Measurements from ENCODE around the gene POC5.

The POC5 gene

GRCh38 chr5:75653521-75653920 lies 63.7 kb downstream of the POC5 start:
- TF ChIP-seq CTCF (IDR thresholded peaks at IDR 0.05; ENCODE audit: insufficient read depth, low read depth, low read length, missing control alignments) = no peak
- H3K4me3 ChIP-seq (ENCODE audit: low read length) = no peak overlapping the region
- DNase-seq (ENCODE audit: low read depth) = no peak

- DNase-seq (ENCODE audit: low read depth) = peak; percentile 18
- no peak for TF ChIP-seq CTCF (IDR thresholded peaks at IDR 0.05; ENCODE audit: insufficient read depth, low read depth, low read length, missing control alignments)
- H3K4me3 ChIP-seq (ENCODE audit: low read length) = no peak overlapping the region
Observed at GRCh38 chr5:75651575-75652238, 65.5 kb downstream of the POC5 start.

- DNase-seq (ENCODE audit: low read depth) = no peak
- TF ChIP-seq CTCF (IDR thresholded peaks at IDR 0.05; ENCODE audit: insufficient read depth, low read depth, low read length, missing control alignments) = no peak
- H3K4me3 ChIP-seq (ENCODE audit: low read length) = no peak overlapping the region
Observed at GRCh38 chr5:75648712-75649111, 68.5 kb downstream of the POC5 start.

GRCh38 chr5:75640826-75641225 lies 76.4 kb downstream of the POC5 start:
- DNase-seq (ENCODE audit: low read depth) = no peak
- H3K4me3 ChIP-seq (ENCODE audit: low read length) = no peak overlapping the region
- no peak for TF ChIP-seq CTCF (IDR thresholded peaks at IDR 0.05; ENCODE audit: insufficient read depth, low read depth, low read length, missing control alignments)

GRCh38 chr5:75640395-75640794 lies 76.8 kb downstream of the POC5 start:
- no peak overlapping the region for H3K4me3 ChIP-seq (ENCODE audit: low read length)
- DNase-seq (ENCODE audit: low read depth) = peak; percentile 74
- TF ChIP-seq CTCF (IDR thresholded peaks at IDR 0.05; ENCODE audit: insufficient read depth, low read depth, low read length, missing control alignments) = no peak

GRCh38 chr5:75639535-75640311 lies 77.5 kb downstream of the POC5 start:
- H3K4me3 ChIP-seq (ENCODE audit: low read length) = no peak overlapping the region
- TF ChIP-seq CTCF (IDR thresholded peaks at IDR 0.05; ENCODE audit: insufficient read depth, low read depth, low read length, missing control alignments) = no peak
- peak; percentile 23 for DNase-seq (ENCODE audit: low read depth)

Data from epithelial cell of esophagus (primary cell).